ENCODE results near the gene FAM181A. TPM values are rescaled to one million over a fixed set of nuclear protein-coding genes. Genes with fewer than 3 reads are reported as not detected.

The FAM181A gene
- total and polyA plus RNA-seq, 8 donors = not detected

GRCh38 chr14:93901813-93902212 lies 25.3 kb upstream of the FAM181A start:
- Histone ChIP-seq H3K9me3 (no peaks in the 10 kb centered on the region), H3K36me3 (no peaks in the 10 kb centered on the region), H3K4me1 (peaks cover 0 to 21% (median 12%) of the 10 kb centered on the region in 4 donors), H3K27me3 (peaks cover 0 to 7% (median 0%) of the 10 kb centered on the region in 3 donors), H3K4me3 (no peak overlapping the region), H3K27ac (peak overlapping the region; percentile 49 to 74 (median 61))
- intact Hi-C loops (cut with DNase I; ENCODE audit: low total_unique reads) = no loop called here
- DNase-seq = peak in 1 of 2 donors; percentile 31
- 23 to 41% (median 34%) methylated on average over 6 of the region's 6 CpGs for WGBS, 5 donors
- TF ChIP-seq POLR2A (IDR thresholded peaks at IDR 0.05) = no peak
- TF ChIP-seq EP300 (IDR thresholded peaks at IDR 0.05) = no peak
- peak in 1 of 3 donors; percentile 50 for TF ChIP-seq POLR2AphosphoS5 (IDR thresholded peaks at IDR 0.05)

DNA sequence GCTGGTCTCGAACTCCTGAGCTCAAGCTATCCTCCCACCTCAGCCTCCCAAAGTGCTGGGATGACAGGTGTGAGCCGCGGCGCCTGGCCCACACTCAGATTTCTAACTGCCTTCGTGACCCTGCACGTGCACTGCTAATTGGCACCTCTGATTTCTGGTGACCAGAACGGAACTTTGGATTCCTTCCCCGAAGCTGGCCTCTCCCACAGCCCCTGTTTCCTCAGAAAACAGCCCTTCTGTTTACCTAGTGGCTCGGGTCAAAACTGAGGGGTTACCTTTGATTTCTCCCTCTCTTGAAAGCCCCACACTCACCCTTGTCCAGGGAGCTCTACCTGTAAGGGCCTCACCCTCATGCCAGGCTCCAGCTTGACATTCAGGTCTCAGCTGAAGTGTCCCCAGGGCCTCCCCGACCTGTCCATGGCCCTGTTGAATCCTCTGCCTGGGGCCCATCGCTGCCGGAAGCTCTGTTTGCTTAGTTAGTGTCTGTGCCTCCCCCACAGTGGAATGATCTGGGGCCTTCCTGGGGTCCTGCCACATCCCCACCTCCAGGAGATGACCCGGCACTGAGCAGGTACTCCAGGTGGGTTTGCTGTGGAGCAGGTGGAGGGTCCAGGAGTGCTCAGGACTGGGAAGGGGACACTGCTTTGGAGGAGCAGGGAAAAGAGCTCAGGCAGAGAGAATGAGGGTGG lies 24.4 kb upstream of the FAM181A start:
- WGBS, 5 donors = 44 to 68% (median 54%) methylated on average over 13 of the region's 13 CpGs
- peak in 1 of 2 donors; percentile 61 for DNase-seq
- Histone ChIP-seq H3K9me3 (no peaks in the 10 kb centered on the region), H3K36me3 (no peaks in the 10 kb centered on the region), H3K4me1 (peaks cover 0 to 22% (median 14%) of the 10 kb centered on the region in 4 donors), H3K27ac (peak overlapping the region in 2 of 5 donors; percentile 58 to 74), H3K4me3 (no peak overlapping the region), H3K27me3 (peaks cover 0 to 7% (median 0%) of the 10 kb centered on the region in 3 donors)
- TF ChIP-seq CTCF (IDR thresholded peaks at IDR 0.05) = no peak
- no peak for TF ChIP-seq POLR2AphosphoS5 (IDR thresholded peaks at IDR 0.05)
- TF ChIP-seq EP300 (IDR thresholded peaks at IDR 0.05) = no peak
- TF ChIP-seq POLR2A (IDR thresholded peaks at IDR 0.05) = no peak
- intact Hi-C loops (cut with DNase I; ENCODE audit: low total_unique reads) = no loop called here

- Histone ChIP-seq H3K9me3 (no peaks in the 10 kb centered on the region), H3K27ac (no peak overlapping the region), H3K4me3 (no peak overlapping the region), H3K36me3 (no peaks in the 10 kb centered on the region), H3K4me1 (peaks cover 0 to 22% (median 14%) of the 10 kb centered on the region in 4 donors), H3K27me3 (peaks cover 0 to 7% (median 0%) of the 10 kb centered on the region in 3 donors)
- TF ChIP-seq POLR2A (IDR thresholded peaks at IDR 0.05) (no peak), CTCF (IDR thresholded peaks at IDR 0.05) (peak in 5 of 7 experiments; percentile 7 to 30 (median 27))
- intact Hi-C loops (cut with DNase I; ENCODE audit: low total_unique reads) = no loop called here
- DNase-seq = peak; percentile 40 to 53
- 61 to 73% (median 66%) methylated on average over 11 to 15 of the region's 15 CpGs for whole genome bisulfite sequencing, 5 donors
Observed at GRCh38 chr14:93903342-93904184, 23.6 kb upstream of the FAM181A start.

DNA sequence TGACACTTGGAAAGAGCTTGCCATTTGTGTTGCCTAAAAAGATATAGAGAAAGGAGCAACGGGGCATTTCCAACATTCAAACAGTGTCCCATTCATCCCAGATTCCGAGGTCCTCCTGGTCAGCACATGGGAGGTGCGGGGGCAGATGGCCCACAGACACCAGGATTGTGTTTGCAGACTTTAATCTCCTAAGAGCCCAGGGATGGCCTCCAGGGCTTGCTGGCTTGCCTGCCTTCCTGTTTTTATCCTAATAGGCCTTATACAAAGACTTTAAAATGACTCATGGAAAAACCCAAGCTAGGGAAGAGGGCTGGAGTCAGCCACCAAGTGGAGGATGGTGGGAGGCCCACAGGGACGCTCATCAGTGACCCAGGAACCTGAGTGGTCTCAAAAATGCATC lies 21.5 kb upstream of the FAM181A start:
- H3K4me3 ChIP-seq = no peak overlapping the region
- no peak overlapping the region for H3K27ac ChIP-seq
- peaks cover 0 to 22% (median 14%) of the 10 kb centered on the region in 4 donors for H3K4me1 ChIP-seq
- intact Hi-C loops (cut with DNase I; ENCODE audit: low total_unique reads) = loop anchor here (5.0 kb wide), 1 partner anchor 253 kb away; no protein-coding TSS in a partner anchor
- TF ChIP-seq POLR2A (IDR thresholded peaks at IDR 0.05) = no peak
- no peak for TF ChIP-seq POLR2AphosphoS5 (IDR thresholded peaks at IDR 0.05)
- TF ChIP-seq EP300 (IDR thresholded peaks at IDR 0.05) = no peak
- no peak for TF ChIP-seq CTCF (IDR thresholded peaks at IDR 0.05)
- H3K9me3 ChIP-seq = no peaks in the 10 kb centered on the region
- DNase-seq = no peak
- peaks cover 0 to 7% (median 0%) of the 10 kb centered on the region in 3 donors for H3K27me3 ChIP-seq
- H3K36me3 ChIP-seq = no peaks in the 10 kb centered on the region
- WGBS, 5 donors = 65 to 81% (median 72%) methylated on average over 4 of the region's 4 CpGs

Measured in stomach (tissue), 9 donors.